H4 (cell line): ENCODE measurements around the gene SH3YL1. TPM values are rescaled to one million over a fixed set of nuclear protein-coding genes. Genes with fewer than 3 reads are reported as not detected.

Experiments used
- DNase-seq: peaks from one replicate; pipeline ENCODE4 v3.0.0-alpha.2; 2015; ENCODE audit warnings: low spot score
- total RNA-seq: library from RNA; depleted of rRNA; stranded (reverse); fragments of >200 nt; shearing (Covaris generic); gene quantifications from 2 replicates; pipeline ENCODE4 v1.2.3, GENCODE V29; 2014; rRNA removed

Gene SH3YL1
- 3.4 and 8.0 TPM in 2 replicates for total RNA-seq

GRCh38 chr2:263774-264492, at the start of gene SH3YL1:
SH3YL1 (minus strand) TSS chr2:264032; CDS start chr2:263984, 48 bp downstream.
- no peak for DNase-seq

GRCh38 chr2:310994-311393, 47.2 kb upstream of the SH3YL1 start:
- no peak for DNase-seq

- DNase-seq = no peak
Measured at GRCh38 chr2:309954-310510, 46.2 kb upstream of the SH3YL1 start.

- DNase-seq = no peak
Measured at GRCh38 chr2:309148-309953, 45.5 kb upstream of the SH3YL1 start.

GRCh38 chr2:305366-305765, 41.5 kb upstream of the SH3YL1 start:
- no peak for DNase-seq

- DNase-seq = no peak
Measured at GRCh38 chr2:296354-296753, 32.5 kb upstream of the SH3YL1 start.

- DNase-seq = no peak
Measured at GRCh38 chr2:295090-295489, 31.3 kb upstream of the SH3YL1 start.

- no peak for DNase-seq
Measured at GRCh38 chr2:290090-290722, 26.4 kb upstream of the SH3YL1 start.

- no peak for DNase-seq
Measured at GRCh38 chr2:289362-290089, 25.7 kb upstream of the SH3YL1 start.

GRCh38 chr2:288758-289361, 25.0 kb upstream of the SH3YL1 start:
- DNase-seq = no peak

- no peak for DNase-seq
Measured at GRCh38 chr2:287911-288757, 24.3 kb upstream of the SH3YL1 start, which contains the start of gene ALKAL2. ALKAL2 (minus strand) TSS chr2:288091; CDS start chr2:287835, 256 bp downstream.

GRCh38 chr2:287471-287885, 23.6 kb upstream of the SH3YL1 start:
- no peak for DNase-seq

- no peak for DNase-seq
Measured at GRCh38 chr2:286774-287392, 23.1 kb upstream of the SH3YL1 start.

GRCh38 chr2:286035-286434, 22.2 kb upstream of the SH3YL1 start:
- DNase-seq = no peak

- DNase-seq = no peak
Measured at GRCh38 chr2:285531-285930, 21.7 kb upstream of the SH3YL1 start.

- DNase-seq = no peak
Measured at GRCh38 chr2:284896-285492, 21.2 kb upstream of the SH3YL1 start.

GRCh38 chr2:283996-284794, 20.4 kb upstream of the SH3YL1 start:
- DNase-seq = no peak
